ENCODE data around the gene PTPRN2. TPM values are rescaled to one million over a fixed set of nuclear protein-coding genes. Genes with fewer than 3 reads are reported as not detected.
"Not testable (repeated sequence)": the region's sequence is repeated elsewhere in the genome, so short reads cannot be mapped to it uniquely, and the experiment has no call there.

The PTPRN2 gene
- total RNA-seq, 1 experiment from 2014 or later = 2.1 TPM

GRCh38 chr7:158419238-158419785 is 168.3 kb downstream of the PTPRN2 start:
- H3K27ac ChIP-seq (ENCODE audit: low read depth, low read length) = no peak overlapping the region
- no peak overlapping the region for H3K4me2 ChIP-seq (ENCODE audit: low read length)
- no peaks in the 10 kb centered on the region; a peak in 1 of 4 replicates for H3K9me3 ChIP-seq (ENCODE audit: control insufficient read depth in 1 of 2, insufficient read depth in 1 of 2, low read depth in 1 of 2, low read length in 2 of 2)
- ChIA-PET RAD21 (ENCODE audit: low non-redundant PET in 1 of 2, low total read pairs in 2 of 2, uncharacterized antibody in 2 of 2, unreplicated experiment in 2 of 2) (no interaction called here), CTCF (no interaction called here), POLR2A (no interaction called here)
- ATAC-seq (no peak), DNase-seq (ENCODE audit: low read depth, low spot score) (no peak)
- H3K79me2 ChIP-seq (ENCODE audit: insufficient read depth, low read length) = no peaks in the 10 kb centered on the region
- no peak overlapping the region for H2AFZ ChIP-seq (ENCODE audit: low read depth, low read length, poor library complexity, severe bottlenecking)
- H3K4me3 ChIP-seq (replicated peaks in 1 of 2; ENCODE audit: low read depth in 1 of 2, low read length in 2 of 2) = no peak overlapping the region
- BruUV-seq (replicated peaks) = no TSS peak
- H3K27me3 ChIP-seq (ENCODE audit: insufficient read depth, low read length) = 0 out of 2 replicates have a peak, but pooled peaks cover 7% of the 10 kb centered on the region
- H3K36me3 ChIP-seq (ENCODE audit: control insufficient read depth in 1 of 2, insufficient read depth in 2 of 2, low read length in 2 of 2) = no peaks in the 10 kb centered on the region
- TF ChIP-seq EGR1 (IDR thresholded peaks at IDR 0.05; ENCODE audit: low read depth) (no peak), POLR2A (IDR thresholded peaks at IDR 0.05; ENCODE audit: borderline replicate concordance, extremely low read depth, insufficient read depth, insufficient read length) (no peak), EZH2 (IDR thresholded peaks at IDR 0.05) (no peak), FOSL1 (IDR thresholded peaks at IDR 0.05; ENCODE audit: low read depth) (no peak), YY1 (IDR thresholded peaks at IDR 0.05; ENCODE audit: extremely low read depth, insufficient replicate concordance, low read depth, low read length) (no peak), ZFX (IDR thresholded peaks at IDR 0.05) (no peak), ZNF274 (IDR thresholded peaks at IDR 0.05; ENCODE audit: low read depth, low read length) (no peak), JUND (IDR thresholded peaks at IDR 0.05) (no peak), POLR2AphosphoS5 (IDR thresholded peaks at IDR 0.05; ENCODE audit: low read depth, low read length) (no peak), MAX (IDR thresholded peaks at IDR 0.05) (no peak), RAD21 (IDR thresholded peaks at IDR 0.05; ENCODE audit: low read depth) (no peak), CBX3 (IDR thresholded peaks at IDR 0.05; ENCODE audit: low read depth) (no peak), EZH2phosphoT487 (IDR thresholded peaks at IDR 0.05; ENCODE audit: borderline replicate concordance) (no peak), ATF3 (IDR thresholded peaks at IDR 0.05) (no peak), SP1 (IDR thresholded peaks at IDR 0.05; ENCODE audit: low read depth) (no peak), TCF7L2 (IDR thresholded peaks at IDR 0.05; ENCODE audit: borderline replicate concordance, extremely low read depth, insufficient read depth, insufficient read length) (no peak)
- TF ChIP-seq, protein P1, sequence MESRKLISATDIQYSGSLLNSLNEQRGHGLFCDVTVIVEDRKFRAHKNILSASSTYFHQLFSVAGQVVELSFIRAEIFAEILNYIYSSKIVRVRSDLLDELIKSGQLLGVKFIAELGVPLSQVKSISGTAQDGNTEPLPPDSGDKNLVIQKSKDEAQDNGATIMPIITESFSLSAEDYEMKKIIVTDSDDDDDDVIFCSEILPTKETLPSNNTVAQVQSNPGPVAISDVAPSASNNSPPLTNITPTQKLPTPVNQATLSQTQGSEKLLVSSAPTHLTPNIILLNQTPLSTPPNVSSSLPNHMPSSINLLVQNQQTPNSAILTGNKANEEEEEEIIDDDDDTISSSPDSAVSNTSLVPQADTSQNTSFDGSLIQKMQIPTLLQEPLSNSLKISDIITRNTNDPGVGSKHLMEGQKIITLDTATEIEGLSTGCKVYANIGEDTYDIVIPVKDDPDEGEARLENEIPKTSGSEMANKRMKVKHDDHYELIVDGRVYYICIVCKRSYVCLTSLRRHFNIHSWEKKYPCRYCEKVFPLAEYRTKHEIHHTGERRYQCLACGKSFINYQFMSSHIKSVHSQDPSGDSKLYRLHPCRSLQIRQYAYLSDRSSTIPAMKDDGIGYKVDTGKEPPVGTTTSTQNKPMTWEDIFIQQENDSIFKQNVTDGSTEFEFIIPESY (IDR thresholded peaks at IDR 0.05; ENCODE audit: extremely low read depth, insufficient replicate concordance, low read length) = no peak
- TF ChIP-seq, protein P2, sequence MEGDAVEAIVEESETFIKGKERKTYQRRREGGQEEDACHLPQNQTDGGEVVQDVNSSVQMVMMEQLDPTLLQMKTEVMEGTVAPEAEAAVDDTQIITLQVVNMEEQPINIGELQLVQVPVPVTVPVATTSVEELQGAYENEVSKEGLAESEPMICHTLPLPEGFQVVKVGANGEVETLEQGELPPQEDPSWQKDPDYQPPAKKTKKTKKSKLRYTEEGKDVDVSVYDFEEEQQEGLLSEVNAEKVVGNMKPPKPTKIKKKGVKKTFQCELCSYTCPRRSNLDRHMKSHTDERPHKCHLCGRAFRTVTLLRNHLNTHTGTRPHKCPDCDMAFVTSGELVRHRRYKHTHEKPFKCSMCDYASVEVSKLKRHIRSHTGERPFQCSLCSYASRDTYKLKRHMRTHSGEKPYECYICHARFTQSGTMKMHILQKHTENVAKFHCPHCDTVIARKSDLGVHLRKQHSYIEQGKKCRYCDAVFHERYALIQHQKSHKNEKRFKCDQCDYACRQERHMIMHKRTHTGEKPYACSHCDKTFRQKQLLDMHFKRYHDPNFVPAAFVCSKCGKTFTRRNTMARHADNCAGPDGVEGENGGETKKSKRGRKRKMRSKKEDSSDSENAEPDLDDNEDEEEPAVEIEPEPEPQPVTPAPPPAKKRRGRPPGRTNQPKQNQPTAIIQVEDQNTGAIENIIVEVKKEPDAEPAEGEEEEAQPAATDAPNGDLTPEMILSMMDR (IDR thresholded peaks at IDR 0.05 in 2 of 3, conservative IDR thresholded peaks at IDR 0.05 in 1 of 3; ENCODE audit: borderline replicate concordance in 1 of 3, insufficient read depth in 1 of 3, low read depth in 2 of 3, low read length in 2 of 3) = no peak
- H3K9ac ChIP-seq (ENCODE audit: low read length) = no peak overlapping the region
- intact Hi-C loops (cut with micrococcal nuclease) = no loop called here
- no peaks in the 10 kb centered on the region for H3K4me1 ChIP-seq (ENCODE audit: control insufficient read depth in 1 of 2, insufficient read depth in 2 of 2, low read length in 2 of 2)
- no peaks in the 10 kb centered on the region for H3K9me2 ChIP-seq (ENCODE audit: insufficient read depth)
- no peaks in the 10 kb centered on the region for H4K20me1 ChIP-seq (ENCODE audit: insufficient read depth)

DNA sequence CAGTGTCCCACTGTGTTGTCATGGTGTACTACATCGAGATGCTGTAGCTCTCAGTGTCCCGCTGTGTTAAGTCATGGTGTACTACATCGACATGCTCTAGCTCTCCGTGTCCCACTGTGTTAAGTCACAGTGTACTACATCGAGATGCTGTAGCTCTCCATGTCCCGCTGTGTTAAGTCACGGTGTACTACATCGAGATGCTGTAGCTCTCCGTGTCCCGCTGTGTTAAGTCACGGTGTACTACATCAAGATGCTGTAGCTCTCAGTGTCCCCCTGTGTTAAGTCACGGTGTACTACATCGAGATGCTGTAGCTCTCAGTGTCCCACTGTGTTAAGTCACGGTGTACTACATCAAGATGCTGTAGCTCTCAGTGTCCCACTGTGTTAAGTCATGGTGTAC is 169.2 kb downstream of the PTPRN2 start:
- POLR2A ChIA-PET; H3K4me2 ChIP-seq (ENCODE audit: low read length); H3K4me3 ChIP-seq (replicated peaks in 1 of 2; ENCODE audit: low read depth in 1 of 2, low read length in 2 of 2); ATAC-seq; BruUV-seq (replicated peaks); H2AFZ ChIP-seq (ENCODE audit: low read depth, low read length, poor library complexity, severe bottlenecking); H3K4me1 ChIP-seq (ENCODE audit: control insufficient read depth in 1 of 2, insufficient read depth in 2 of 2, low read length in 2 of 2); H3K9ac ChIP-seq (ENCODE audit: low read length); H3K27me3 ChIP-seq (ENCODE audit: insufficient read depth, low read length); H4K20me1 ChIP-seq (ENCODE audit: insufficient read depth); CTCF ChIA-PET; RAD21 ChIA-PET (ENCODE audit: low non-redundant PET in 1 of 2, low total read pairs in 2 of 2, uncharacterized antibody in 2 of 2, unreplicated experiment in 2 of 2); H3K9me2 ChIP-seq (ENCODE audit: insufficient read depth); H3K9me3 ChIP-seq (ENCODE audit: control insufficient read depth in 1 of 2, insufficient read depth in 1 of 2, low read depth in 1 of 2, low read length in 2 of 2); DNase-seq (ENCODE audit: low read depth, low spot score); intact Hi-C loops (cut with micrococcal nuclease); H3K36me3 ChIP-seq (ENCODE audit: control insufficient read depth in 1 of 2, insufficient read depth in 2 of 2, low read length in 2 of 2); H3K27ac ChIP-seq (ENCODE audit: low read depth, low read length); H3K79me2 ChIP-seq (ENCODE audit: insufficient read depth, low read length): not testable (repeated sequence)
